SK-N-SH treated with all-trans-retinoic acid at 6 μM for 48 hours (cell line): Measurements from ENCODE around the gene GPR31.

Experiments
- ATAC-seq: fragments of 200-7000 bp; cut with Tn5 transposase; 3 replicates; pipeline ENCODE4 v1.9.1; 2020; ENCODE audit warnings: mild to moderate bottlenecking, moderate library complexity
- ARNTL ChIP-seq: fragments of 450-650 bp; formaldehyde crosslinking; IDR thresholded peaks from 2 replicates; pipeline ENCODE4 v1.5.0; 2020; ENCODE audit warnings: low read depth, mild to moderate bottlenecking, moderate library complexity, borderline replicate concordance
- BACH2 ChIP-seq: fragments of 250-450 bp; sonication (Bioruptor Pico); IDR thresholded peaks from 2 replicates; pipeline ENCODE4 v1.9.0; 2021; ENCODE audit warnings: mild to moderate bottlenecking, borderline replicate concordance
- CSDC2 ChIP-seq: fragments of 250-450 bp; sonication (Bioruptor Pico); IDR thresholded peaks from 2 replicates; pipeline ENCODE4 v1.5.0; 2020; ENCODE audit warnings: mild to moderate bottlenecking, moderate library complexity
- CSRNP3 ChIP-seq: fragments of 250-450 bp; sonication (Bioruptor Pico); IDR thresholded peaks from 2 replicates; pipeline ENCODE4 v1.5.1; 2021; ENCODE audit warnings: mild to moderate bottlenecking, moderate library complexity
- ESRRG ChIP-seq: fragments of 250-450 bp; sonication (Bioruptor Pico); IDR thresholded peaks from 2 replicates; pipeline ENCODE4 v1.6.1; 2021; ENCODE audit warnings: mild to moderate bottlenecking
- GLIS3 ChIP-seq: fragments of 250-450 bp; sonication (Bioruptor Pico); IDR thresholded peaks from 2 replicates; pipeline ENCODE4 v1.5.0; 2020; ENCODE audit warnings: mild to moderate bottlenecking, moderate library complexity
- ISL1 ChIP-seq: fragments of 250-450 bp; sonication (Bioruptor Pico); IDR thresholded peaks from 2 replicates; pipeline ENCODE4 v2.1.2; 2022; ENCODE audit warnings: mild to moderate bottlenecking, moderate library complexity
- OSR1 ChIP-seq: fragments of 250-450 bp; sonication (Bioruptor Pico); IDR thresholded peaks from 2 replicates; pipeline ENCODE4 v1.8.0; 2022; ENCODE audit warnings: moderate library complexity, mild to moderate bottlenecking, inconsistent platforms
- RARB ChIP-seq: fragments of 250-450 bp; sonication (Bioruptor Pico); IDR thresholded peaks from 2 replicates; pipeline ENCODE4 v1.8.0; 2021; ENCODE audit warnings: mild to moderate bottlenecking, moderate library complexity
- SNAI2 ChIP-seq: fragments of 250-450 bp; sonication (Bioruptor Pico); IDR thresholded peaks from 2 replicates; pipeline ENCODE4 v1.5.0; 2020; ENCODE audit warnings: mild to moderate bottlenecking, moderate library complexity
- TOX ChIP-seq: fragments of 250-450 bp; sonication (Bioruptor Pico); IDR thresholded peaks from 2 replicates; pipeline ENCODE4 v1.8.0; 2021; ENCODE audit warnings: mild to moderate bottlenecking, moderate library complexity, borderline replicate concordance
- ZC3H10 ChIP-seq: fragments of 250-450 bp; sonication (Bioruptor Pico); IDR thresholded peaks from 2 replicates; pipeline ENCODE4 v1.5.1; 2021; ENCODE audit warnings: mild to moderate bottlenecking, moderate library complexity
- ZFP3 ChIP-seq: fragments of 250-450 bp; sonication (Bioruptor Pico); IDR thresholded peaks from 2 replicates; pipeline ENCODE4 v1.5.0; 2020; ENCODE audit warnings: mild to moderate bottlenecking, moderate library complexity
- ZFP30 ChIP-seq: fragments of 450-650 bp; formaldehyde crosslinking; IDR thresholded peaks from 2 replicates; pipeline ENCODE4 v1.5.0; 2022; ENCODE audit warnings: mild to moderate bottlenecking, moderate library complexity
- ZNF70 ChIP-seq: fragments of 450-650 bp; formaldehyde crosslinking; IDR thresholded peaks from 2 replicates; pipeline ENCODE4 v1.5.0; 2020; ENCODE audit warnings: mild to moderate bottlenecking, moderate library complexity
- ZNF8 ChIP-seq: fragments of 450-650 bp; formaldehyde crosslinking; IDR thresholded peaks from 2 replicates; pipeline ENCODE4 v1.5.0; 2020; ENCODE audit warnings: mild to moderate bottlenecking, moderate library complexity
- TF ChIP-seq, protein P1 (sequence below): fragments of 250-450 bp; sonication (Bioruptor Pico); IDR thresholded peaks from 2 replicates; pipeline ENCODE4 v1.5.1; 2020; ENCODE audit warnings: low read depth, mild to moderate bottlenecking, moderate library complexity
- TF ChIP-seq, protein P2 (sequence below): fragments of 250-450 bp; sonication (Bioruptor Pico); IDR thresholded peaks from 2 replicates; pipeline ENCODE4 v1.8.0; 2020; ENCODE audit warnings: mild to moderate bottlenecking, moderate library complexity, borderline replicate concordance
- TF ChIP-seq, protein P3 (sequence below): fragments of 250-450 bp; sonication (Bioruptor Pico); IDR thresholded peaks from 2 replicates; pipeline ENCODE4 v1.8.0; 2021; ENCODE audit warnings: low read depth, mild to moderate bottlenecking, moderate library complexity, borderline replicate concordance
- TF ChIP-seq, protein P4 (sequence below): fragments of 250-450 bp; sonication (Bioruptor Pico); IDR thresholded peaks from 2 replicates; pipeline ENCODE4 v1.5.0; 2020; ENCODE audit warnings: mild to moderate bottlenecking, moderate library complexity

GPR31 gene

GRCh38 chr6:167139761-167140160, 18.0 kb downstream of the GPR31 start:
- ATAC-seq = no peak
- TF ChIP-seq GLIS3 (CRISPR knock-in tag) (no peak), ZNF8 (CRISPR knock-in tag) (no peak), ARNTL (CRISPR knock-in tag) (no peak), CSRNP3 (CRISPR knock-in tag) (no peak), ZFP3 (no peak), ZC3H10 (no peak), ZFP30 (CRISPR knock-in tag) (no peak), SNAI2 (CRISPR knock-in tag) (no peak), TOX (no peak), RARB (CRISPR knock-in tag) (no peak), OSR1 (CRISPR knock-in tag) (no peak), ZNF70 (no peak), ISL1 (CRISPR knock-in tag) (no peak), CSDC2 (CRISPR knock-in tag) (no peak), BACH2 (CRISPR knock-in tag) (no peak), ESRRG (no peak)
- TF ChIP-seq, protein P1, sequence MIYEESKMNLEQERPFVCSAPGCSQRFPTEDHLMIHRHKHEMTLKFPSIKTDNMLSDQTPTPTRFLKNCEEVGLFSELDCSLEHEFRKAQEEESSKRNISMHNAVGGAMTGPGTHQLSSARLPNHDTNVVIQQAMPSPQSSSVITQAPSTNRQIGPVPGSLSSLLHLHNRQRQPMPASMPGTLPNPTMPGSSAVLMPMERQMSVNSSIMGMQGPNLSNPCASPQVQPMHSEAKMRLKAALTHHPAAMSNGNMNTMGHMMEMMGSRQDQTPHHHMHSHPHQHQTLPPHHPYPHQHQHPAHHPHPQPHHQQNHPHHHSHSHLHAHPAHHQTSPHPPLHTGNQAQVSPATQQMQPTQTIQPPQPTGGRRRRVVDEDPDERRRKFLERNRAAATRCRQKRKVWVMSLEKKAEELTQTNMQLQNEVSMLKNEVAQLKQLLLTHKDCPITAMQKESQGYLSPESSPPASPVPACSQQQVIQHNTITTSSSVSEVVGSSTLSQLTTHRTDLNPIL = no peak
- TF ChIP-seq, protein P2, sequence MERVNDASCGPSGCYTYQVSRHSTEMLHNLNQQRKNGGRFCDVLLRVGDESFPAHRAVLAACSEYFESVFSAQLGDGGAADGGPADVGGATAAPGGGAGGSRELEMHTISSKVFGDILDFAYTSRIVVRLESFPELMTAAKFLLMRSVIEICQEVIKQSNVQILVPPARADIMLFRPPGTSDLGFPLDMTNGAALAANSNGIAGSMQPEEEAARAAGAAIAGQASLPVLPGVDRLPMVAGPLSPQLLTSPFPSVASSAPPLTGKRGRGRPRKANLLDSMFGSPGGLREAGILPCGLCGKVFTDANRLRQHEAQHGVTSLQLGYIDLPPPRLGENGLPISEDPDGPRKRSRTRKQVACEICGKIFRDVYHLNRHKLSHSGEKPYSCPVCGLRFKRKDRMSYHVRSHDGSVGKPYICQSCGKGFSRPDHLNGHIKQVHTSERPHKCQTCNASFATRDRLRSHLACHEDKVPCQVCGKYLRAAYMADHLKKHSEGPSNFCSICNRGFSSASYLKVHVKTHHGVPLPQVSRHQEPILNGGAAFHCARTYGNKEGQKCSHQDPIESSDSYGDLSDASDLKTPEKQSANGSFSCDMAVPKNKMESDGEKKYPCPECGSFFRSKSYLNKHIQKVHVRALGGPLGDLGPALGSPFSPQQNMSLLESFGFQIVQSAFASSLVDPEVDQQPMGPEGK (CRISPR knock-in tag) = no peak
- TF ChIP-seq, protein P3, sequence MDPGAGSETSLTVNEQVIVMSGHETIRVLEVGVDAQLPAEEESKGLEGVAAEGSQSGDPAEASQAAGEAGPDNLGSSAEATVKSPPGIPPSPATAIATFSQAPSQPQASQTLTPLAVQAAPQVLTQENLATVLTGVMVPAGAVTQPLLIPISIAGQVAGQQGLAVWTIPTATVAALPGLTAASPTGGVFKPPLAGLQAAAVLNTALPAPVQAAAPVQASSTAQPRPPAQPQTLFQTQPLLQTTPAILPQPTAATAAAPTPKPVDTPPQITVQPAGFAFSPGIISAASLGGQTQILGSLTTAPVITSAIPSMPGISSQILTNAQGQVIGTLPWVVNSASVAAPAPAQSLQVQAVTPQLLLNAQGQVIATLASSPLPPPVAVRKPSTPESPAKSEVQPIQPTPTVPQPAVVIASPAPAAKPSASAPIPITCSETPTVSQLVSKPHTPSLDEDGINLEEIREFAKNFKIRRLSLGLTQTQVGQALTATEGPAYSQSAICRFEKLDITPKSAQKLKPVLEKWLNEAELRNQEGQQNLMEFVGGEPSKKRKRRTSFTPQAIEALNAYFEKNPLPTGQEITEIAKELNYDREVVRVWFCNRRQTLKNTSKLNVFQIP (CRISPR knock-in tag) = no peak
- TF ChIP-seq, protein P4, sequence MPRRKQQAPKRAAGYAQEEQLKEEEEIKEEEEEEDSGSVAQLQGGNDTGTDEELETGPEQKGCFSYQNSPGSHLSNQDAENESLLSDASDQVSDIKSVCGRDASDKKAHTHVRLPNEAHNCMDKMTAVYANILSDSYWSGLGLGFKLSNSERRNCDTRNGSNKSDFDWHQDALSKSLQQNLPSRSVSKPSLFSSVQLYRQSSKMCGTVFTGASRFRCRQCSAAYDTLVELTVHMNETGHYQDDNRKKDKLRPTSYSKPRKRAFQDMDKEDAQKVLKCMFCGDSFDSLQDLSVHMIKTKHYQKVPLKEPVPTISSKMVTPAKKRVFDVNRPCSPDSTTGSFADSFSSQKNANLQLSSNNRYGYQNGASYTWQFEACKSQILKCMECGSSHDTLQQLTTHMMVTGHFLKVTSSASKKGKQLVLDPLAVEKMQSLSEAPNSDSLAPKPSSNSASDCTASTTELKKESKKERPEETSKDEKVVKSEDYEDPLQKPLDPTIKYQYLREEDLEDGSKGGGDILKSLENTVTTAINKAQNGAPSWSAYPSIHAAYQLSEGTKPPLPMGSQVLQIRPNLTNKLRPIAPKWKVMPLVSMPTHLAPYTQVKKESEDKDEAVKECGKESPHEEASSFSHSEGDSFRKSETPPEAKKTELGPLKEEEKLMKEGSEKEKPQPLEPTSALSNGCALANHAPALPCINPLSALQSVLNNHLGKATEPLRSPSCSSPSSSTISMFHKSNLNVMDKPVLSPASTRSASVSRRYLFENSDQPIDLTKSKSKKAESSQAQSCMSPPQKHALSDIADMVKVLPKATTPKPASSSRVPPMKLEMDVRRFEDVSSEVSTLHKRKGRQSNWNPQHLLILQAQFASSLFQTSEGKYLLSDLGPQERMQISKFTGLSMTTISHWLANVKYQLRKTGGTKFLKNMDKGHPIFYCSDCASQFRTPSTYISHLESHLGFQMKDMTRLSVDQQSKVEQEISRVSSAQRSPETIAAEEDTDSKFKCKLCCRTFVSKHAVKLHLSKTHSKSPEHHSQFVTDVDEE (CRISPR knock-in tag) = no peak

DNA sequence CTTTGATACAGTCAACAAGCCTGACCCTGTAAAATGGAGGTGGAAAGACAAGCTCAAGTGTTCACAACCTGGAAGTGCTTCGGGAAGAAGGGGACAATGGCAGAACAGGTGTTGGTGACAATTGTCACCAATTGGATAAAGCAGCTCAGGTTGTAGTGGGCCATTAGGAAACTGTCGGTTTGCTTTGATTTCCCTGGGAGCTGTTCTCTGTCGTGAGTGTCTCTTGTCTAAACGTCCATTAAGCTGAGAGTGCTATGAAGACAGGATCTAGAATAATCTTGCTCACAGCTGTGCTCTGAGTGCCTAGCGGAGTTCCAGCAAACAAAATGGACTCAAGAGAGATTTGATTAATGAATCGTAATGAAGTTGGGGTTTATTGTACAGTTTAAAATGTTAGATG, 19.9 kb downstream of the GPR31 start:
- no peak for ATAC-seq

More for the DNA sequence above, 19.9 kb downstream of the GPR31 start:
- TF ChIP-seq TOX = no peak
- TF ChIP-seq ZNF70 = no peak
- TF ChIP-seq CSRNP3 (CRISPR knock-in tag) = no peak
- no peak for TF ChIP-seq OSR1 (CRISPR knock-in tag)
- TF ChIP-seq BACH2 (CRISPR knock-in tag) = no peak
- TF ChIP-seq, protein P1 = no peak
- TF ChIP-seq ZNF8 (CRISPR knock-in tag) = no peak
- no peak for TF ChIP-seq GLIS3 (CRISPR knock-in tag)
- TF ChIP-seq ESRRG = no peak
- TF ChIP-seq RARB (CRISPR knock-in tag) = no peak
- TF ChIP-seq ZFP3 = no peak
